GM12872 (cell line): ENCODE measurements around the gene VCL.

ENCODE experiments used
- TF ChIP-seq, protein P1 (sequence below): IDR thresholded peaks from 3 replicates; pipeline ENCODE4 v1.5.1; 2011; ENCODE audit warnings: low read depth, mild to moderate bottlenecking, low read length, moderate library complexity; ENCODE audit not compliant: insufficient read depth

Gene VCL

DNA sequence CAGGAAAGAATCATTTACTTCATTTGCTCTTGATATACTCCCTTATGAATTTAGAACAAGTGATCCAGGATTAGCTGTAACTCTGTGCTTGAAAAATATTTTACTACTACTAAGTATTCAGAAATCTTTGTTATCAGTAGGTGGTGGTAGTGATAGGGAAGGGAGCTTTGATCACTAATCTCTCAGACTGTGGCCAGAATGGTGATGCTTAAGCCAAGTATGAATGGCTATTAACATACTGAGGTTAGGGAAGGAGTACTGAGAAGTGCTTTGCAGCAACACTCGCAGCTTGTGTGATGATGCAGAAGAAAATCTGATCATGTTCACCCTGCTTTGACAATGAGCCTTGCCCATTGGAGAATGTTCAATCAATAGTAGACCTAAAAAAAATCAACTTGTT lies 123.5 kb downstream of the VCL start:
- TF ChIP-seq, protein P1, sequence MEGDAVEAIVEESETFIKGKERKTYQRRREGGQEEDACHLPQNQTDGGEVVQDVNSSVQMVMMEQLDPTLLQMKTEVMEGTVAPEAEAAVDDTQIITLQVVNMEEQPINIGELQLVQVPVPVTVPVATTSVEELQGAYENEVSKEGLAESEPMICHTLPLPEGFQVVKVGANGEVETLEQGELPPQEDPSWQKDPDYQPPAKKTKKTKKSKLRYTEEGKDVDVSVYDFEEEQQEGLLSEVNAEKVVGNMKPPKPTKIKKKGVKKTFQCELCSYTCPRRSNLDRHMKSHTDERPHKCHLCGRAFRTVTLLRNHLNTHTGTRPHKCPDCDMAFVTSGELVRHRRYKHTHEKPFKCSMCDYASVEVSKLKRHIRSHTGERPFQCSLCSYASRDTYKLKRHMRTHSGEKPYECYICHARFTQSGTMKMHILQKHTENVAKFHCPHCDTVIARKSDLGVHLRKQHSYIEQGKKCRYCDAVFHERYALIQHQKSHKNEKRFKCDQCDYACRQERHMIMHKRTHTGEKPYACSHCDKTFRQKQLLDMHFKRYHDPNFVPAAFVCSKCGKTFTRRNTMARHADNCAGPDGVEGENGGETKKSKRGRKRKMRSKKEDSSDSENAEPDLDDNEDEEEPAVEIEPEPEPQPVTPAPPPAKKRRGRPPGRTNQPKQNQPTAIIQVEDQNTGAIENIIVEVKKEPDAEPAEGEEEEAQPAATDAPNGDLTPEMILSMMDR: no peak

DNA sequence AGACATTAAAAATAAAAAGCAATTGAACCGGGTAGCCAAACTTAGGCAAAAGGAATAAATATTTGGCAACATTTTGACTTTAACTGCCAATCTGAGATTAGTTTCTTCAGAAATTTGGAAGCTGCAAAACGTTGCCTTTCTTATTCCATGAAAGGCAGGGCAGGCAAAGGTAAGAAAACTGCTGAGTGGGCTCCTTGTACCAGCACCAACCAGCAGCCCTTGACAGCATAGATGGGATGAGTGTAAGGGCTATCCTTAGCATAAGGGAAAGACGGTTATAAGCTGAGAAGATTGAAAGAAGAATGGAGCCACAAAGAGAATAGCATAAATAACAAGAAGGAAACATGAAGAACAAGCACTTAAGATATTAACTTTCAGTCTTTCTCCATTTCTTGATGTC lies 124.1 kb downstream of the VCL start:
- TF ChIP-seq, protein P1: no peak

DNA sequence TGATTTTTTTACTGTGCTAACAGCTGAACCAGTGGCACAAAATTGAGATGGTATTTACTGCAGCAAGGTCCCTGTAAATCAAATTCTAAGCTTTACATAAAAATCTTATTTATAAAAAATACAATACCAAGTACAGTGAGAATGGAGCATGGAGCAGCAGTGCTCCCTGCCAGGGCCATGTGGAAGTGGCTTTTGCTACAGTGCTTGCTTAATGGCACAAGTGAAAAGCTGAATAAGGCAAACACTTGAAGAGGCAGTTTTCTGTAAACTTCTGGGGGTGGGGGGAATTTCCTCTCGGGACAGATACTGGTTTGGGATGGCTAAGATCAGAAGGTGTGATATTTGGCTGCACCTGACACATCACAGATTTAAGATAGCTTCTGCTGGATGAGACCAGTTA lies 125.2 kb downstream of the VCL start:
- TF ChIP-seq, protein P1: no peak

DNA sequence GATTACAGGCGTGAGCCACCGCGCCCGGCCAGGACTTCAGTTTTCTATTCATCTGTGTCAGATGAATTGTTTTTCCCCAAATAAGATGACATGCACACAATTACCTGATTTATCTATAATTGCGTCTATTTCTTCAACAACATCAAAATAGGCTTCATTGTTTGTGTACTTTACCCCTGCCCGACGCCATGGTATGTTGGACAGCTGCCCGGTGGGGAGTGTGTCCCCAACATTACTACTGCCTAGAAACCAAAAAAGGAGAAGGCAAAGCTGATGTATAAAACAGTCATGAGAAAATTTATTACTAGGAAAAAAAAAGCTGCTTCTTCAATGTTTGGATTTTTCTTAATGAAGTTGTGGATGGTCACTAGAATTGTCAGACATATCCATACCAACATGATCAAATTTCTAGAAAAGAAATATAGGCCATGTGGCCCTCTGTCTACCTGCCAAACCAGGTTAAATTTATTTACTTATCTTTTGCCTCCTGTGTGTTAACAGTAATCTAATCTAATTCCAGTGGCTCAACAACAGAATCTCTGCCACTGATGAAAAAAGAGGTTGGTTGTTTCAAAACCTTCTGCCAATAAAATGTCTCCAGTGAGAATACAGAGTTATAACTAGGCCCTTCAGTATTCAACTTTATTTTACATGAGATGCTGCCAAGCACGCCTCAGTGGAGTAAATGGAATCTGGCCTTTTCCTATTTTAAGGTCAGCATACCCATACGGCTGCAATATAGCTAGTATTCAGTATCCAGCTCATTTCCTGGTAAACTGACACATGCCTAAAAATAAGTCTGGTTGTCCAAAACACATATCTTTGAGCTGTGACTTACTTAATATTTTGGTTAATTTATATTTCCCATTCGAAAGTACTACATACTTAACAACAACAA lies 136.3 kb downstream of the VCL start:
- TF ChIP-seq, protein P1: no peak

DNA sequence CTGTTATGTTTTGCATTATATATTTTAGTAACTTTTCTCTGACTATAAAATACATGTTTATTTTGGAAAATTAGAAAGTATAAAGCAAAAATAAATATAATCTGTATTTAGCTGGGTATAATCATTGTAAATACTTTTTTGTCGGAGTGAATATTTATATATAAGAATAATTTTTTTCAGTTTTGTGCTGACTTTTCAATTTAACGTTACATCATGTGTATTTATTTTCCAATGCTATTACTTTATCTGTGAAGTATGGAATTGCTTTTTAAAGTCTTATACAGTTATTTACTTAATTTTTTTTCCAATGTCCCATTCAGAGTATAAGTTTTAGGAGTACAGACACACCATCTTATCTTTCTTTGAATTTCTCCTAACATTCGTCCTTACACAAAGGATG lies 137.5 kb downstream of the VCL start:
- TF ChIP-seq, protein P1: no peak

DNA sequence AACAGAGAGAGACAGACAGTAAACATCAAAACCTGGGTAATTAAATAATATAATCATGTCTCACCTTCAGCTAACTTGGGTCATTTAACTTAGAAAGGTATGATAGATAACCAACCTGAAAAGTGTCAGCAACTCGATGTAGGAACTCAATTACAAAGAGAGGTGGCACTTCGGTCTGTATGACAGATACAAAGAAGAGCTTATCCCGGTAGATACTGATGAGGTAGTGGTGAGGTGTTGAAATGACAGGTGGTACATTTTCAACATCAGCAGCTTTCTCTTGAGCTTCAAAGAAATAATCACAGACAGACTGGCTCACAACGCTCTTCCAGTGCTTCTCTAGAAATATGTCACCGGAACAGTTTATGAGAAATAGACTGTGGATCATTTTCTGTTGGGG lies 140.1 kb downstream of the VCL start:
- TF ChIP-seq, protein P1: no peak

DNA sequence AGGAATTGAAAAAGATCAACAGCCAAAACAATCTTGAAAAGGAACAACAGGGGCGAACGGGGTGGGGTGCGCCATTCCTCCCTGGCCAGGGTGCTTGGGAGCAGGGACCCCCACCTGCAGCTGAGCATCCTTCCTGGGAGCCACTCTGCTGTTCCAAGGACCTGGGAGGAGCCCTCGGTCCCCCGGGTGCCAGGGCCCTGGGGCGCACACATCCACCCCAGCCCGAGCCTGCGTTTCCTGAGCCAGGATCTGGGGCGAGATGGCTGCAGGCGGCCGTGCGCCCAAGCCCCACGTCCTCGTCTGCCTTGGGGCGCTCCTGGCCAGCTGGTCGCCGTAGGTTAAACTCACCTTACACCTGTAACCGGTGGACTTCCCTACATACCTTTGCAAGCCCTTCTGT lies 142.1 kb downstream of the VCL start:
- TF ChIP-seq, protein P1: no peak
